Activated naive CD4-positive, alpha-beta T cell treated with anti-CD3 and anti-CD28 coated beads for 36 hours (primary cell): ENCODE results near the gene SHROOM3. TPM values are rescaled to one million over a fixed set of nuclear protein-coding genes. Genes with fewer than 3 reads are reported as not detected.

Source experiments
- CTCF ChIA-PET: fragments of 350-600 bp; sonication (Branson Sonifier 250); formaldehyde crosslinking; loops from one replicate; lab custom pipeline; 2021; ENCODE audit warnings: antibody characterized with exemption; lab: Charles Lee
- DNase-seq: peaks from one replicate; pipeline ENCODE4 v3.0.0-alpha.2; 2020
- H3K27ac Mint-ChIP-seq: one replicate; pipeline ENCODE4 v1.8.0; 2021; ENCODE audit warnings: mild to moderate bottlenecking, mixed read lengths
- H3K27me3 Mint-ChIP-seq: one replicate; pipeline ENCODE4 v1.8.0; 2021; ENCODE audit warnings: low read depth, mixed read lengths
- H3K36me3 Mint-ChIP-seq: one replicate; pipeline ENCODE4 v1.8.0; 2021; ENCODE audit warnings: low read depth, mixed read lengths
- H3K4me1 Mint-ChIP-seq: one replicate; pipeline ENCODE4 v1.8.0; 2021; ENCODE audit warnings: low read depth, mixed read lengths
- H3K4me3 Mint-ChIP-seq: one replicate; pipeline ENCODE4 v1.8.0; 2021; ENCODE audit warnings: mild to moderate bottlenecking, moderate library complexity, mixed read lengths
- H3K9me3 Mint-ChIP-seq: one replicate; pipeline ENCODE4 v1.8.0; 2021; ENCODE audit warnings: mixed read lengths
- intact Hi-C: fragments of 100-400 bp; cut with micrococcal nuclease; formaldehyde crosslinking; loops from one replicate; pipeline ENCODE4 v1.15.1; 2023
- total RNA-seq, 2 experiments: library from RNA; stranded (reverse); gene quantifications; one replicate each; pipeline ENCODE4 v1.2.3, GENCODE V29; 2021

SHROOM3 gene
- total RNA-seq, 2 experiments from 2014 or later, result 0.12 to 0.21 TPM

GRCh38 chr4:76504613-76505465, 69.8 kb downstream of the SHROOM3 start:
- no peak overlapping the region for H3K4me3 Mint-ChIP-seq
- DNase-seq, result no peak
- no peaks in the 10 kb centered on the region for H3K36me3 Mint-ChIP-seq
- no peaks in the 10 kb centered on the region for H3K4me1 Mint-ChIP-seq
- intact Hi-C loops, result loop anchor here (1.0 to 10.0 kb wide), 4 partner anchors 74 to 510 kb away; partner anchors contain the start of gene SDAD1
- no peak overlapping the region for H3K27ac Mint-ChIP-seq
- CTCF ChIA-PET, result interaction anchor here (0.6 to 6.7 kb wide), 20 partner anchors 11 to 699 kb away, joined by 3 to 74 read pairs (median 4); partner anchors contain the start of genes FAM47E and STBD1
- H3K9me3 Mint-ChIP-seq, result no peaks in the 10 kb centered on the region
- H3K27me3 Mint-ChIP-seq, result peaks cover 13% of the 10 kb centered on the region

GRCh38 chr4:76511947-76512346, 76.9 kb downstream of the SHROOM3 start:
- Mint-ChIP-seq H3K9me3 (no peaks in the 10 kb centered on the region), H3K4me3 (no peak overlapping the region), H3K27me3 (peaks cover 2% of the 10 kb centered on the region), H3K27ac (no peak overlapping the region), H3K36me3 (no peaks in the 10 kb centered on the region), H3K4me1 (no peaks in the 10 kb centered on the region)
- no peak for DNase-seq
- intact Hi-C loops, result loop anchor here (1.0 to 5.0 kb wide), 4 partner anchors 236 to 845 kb away; no protein-coding TSS in a partner anchor
- CTCF ChIA-PET, result interaction anchor here (0.6 to 2.2 kb wide), 4 partner anchors 9 to 238 kb away, joined by 3 to 4 read pairs (median 4); no protein-coding TSS in a partner anchor

- H3K27me3 Mint-ChIP-seq, result peaks cover 3% of the 10 kb centered on the region
- CTCF ChIA-PET, result no interaction called here
- no peak overlapping the region for H3K4me3 Mint-ChIP-seq
- H3K4me1 Mint-ChIP-seq, result no peaks in the 10 kb centered on the region
- no peaks in the 10 kb centered on the region for H3K9me3 Mint-ChIP-seq
- H3K36me3 Mint-ChIP-seq, result no peaks in the 10 kb centered on the region
- no peak for DNase-seq
- intact Hi-C loops, result loop anchor here (5.0 kb wide), 1 partner anchor 844 kb away; no protein-coding TSS in a partner anchor
- H3K27ac Mint-ChIP-seq, result no peak overlapping the region
Observed at GRCh38 chr4:76513482-76513881, 78.5 kb downstream of the SHROOM3 start.

GRCh38 chr4:76514087-76514486, 79.1 kb downstream of the SHROOM3 start:
- Mint-ChIP-seq H3K9me3 (no peaks in the 10 kb centered on the region), H3K4me1 (no peaks in the 10 kb centered on the region), H3K4me3 (no peak overlapping the region), H3K27me3 (peaks cover 4% of the 10 kb centered on the region), H3K27ac (no peak overlapping the region), H3K36me3 (no peaks in the 10 kb centered on the region)
- no peak for DNase-seq
- CTCF ChIA-PET, result no interaction called here
- intact Hi-C loops, result loop anchor here (5.0 kb wide), 1 partner anchor 843 kb away; no protein-coding TSS in a partner anchor

GRCh38 chr4:76515975-76516843, 81.2 kb downstream of the SHROOM3 start:
- no peaks in the 10 kb centered on the region for H3K36me3 Mint-ChIP-seq
- H3K9me3 Mint-ChIP-seq, result no peaks in the 10 kb centered on the region
- intact Hi-C loops, result no loop called here
- CTCF ChIA-PET, result interaction anchor here (0.6 to 1.1 kb wide), 2 partner anchors 242 to 407 kb away, joined by 4 read pairs; no protein-coding TSS in a partner anchor
- peaks cover 4% of the 10 kb centered on the region for H3K27me3 Mint-ChIP-seq
- no peak overlapping the region for H3K4me3 Mint-ChIP-seq
- no peaks in the 10 kb centered on the region for H3K4me1 Mint-ChIP-seq
- no peak for DNase-seq
- H3K27ac Mint-ChIP-seq, result no peak overlapping the region

- peaks cover 4% of the 10 kb centered on the region for H3K27me3 Mint-ChIP-seq
- intact Hi-C loops, result no loop called here
- no peaks in the 10 kb centered on the region for H3K4me1 Mint-ChIP-seq
- no peak for DNase-seq
- H3K27ac Mint-ChIP-seq, result no peak overlapping the region
- no peaks in the 10 kb centered on the region for H3K9me3 Mint-ChIP-seq
- no peaks in the 10 kb centered on the region for H3K36me3 Mint-ChIP-seq
- H3K4me3 Mint-ChIP-seq, result no peak overlapping the region
- CTCF ChIA-PET, result interaction anchor here (0.5 to 0.7 kb wide), 3 partner anchors 562 to 616 kb away, joined by 3 to 5 read pairs (median 3); no protein-coding TSS in a partner anchor
Observed at GRCh38 chr4:76518241-76518640, 83.2 kb downstream of the SHROOM3 start.

- Mint-ChIP-seq H3K4me3 (no peak overlapping the region), H3K9me3 (no peaks in the 10 kb centered on the region), H3K27me3 (no peaks in the 10 kb centered on the region), H3K36me3 (no peaks in the 10 kb centered on the region), H3K27ac (no peak overlapping the region), H3K4me1 (no peaks in the 10 kb centered on the region)
- intact Hi-C loops, result no loop called here
- DNase-seq, result no peak
- CTCF ChIA-PET, result interaction anchor here (1.3 kb wide), 1 partner anchor 178 kb away, joined by 3 read pairs; no protein-coding TSS in a partner anchor
Observed at GRCh38 chr4:76523593-76523992, 88.6 kb downstream of the SHROOM3 start.

GRCh38 chr4:76525751-76526150, 90.7 kb downstream of the SHROOM3 start:
- Mint-ChIP-seq H3K27me3 (peaks cover 3% of the 10 kb centered on the region), H3K9me3 (no peaks in the 10 kb centered on the region), H3K27ac (no peak overlapping the region), H3K4me3 (no peak overlapping the region), H3K4me1 (no peaks in the 10 kb centered on the region), H3K36me3 (no peaks in the 10 kb centered on the region)
- CTCF ChIA-PET, result interaction anchor here (0.6 kb wide), 1 partner anchor 1865 kb away, joined by 3 read pairs; no protein-coding TSS in a partner anchor
- no peak for DNase-seq
- intact Hi-C loops, result no loop called here

- Mint-ChIP-seq H3K4me1 (no peaks in the 10 kb centered on the region), H3K9me3 (no peaks in the 10 kb centered on the region), H3K36me3 (no peaks in the 10 kb centered on the region), H3K27ac (no peak overlapping the region), H3K27me3 (peaks cover 3% of the 10 kb centered on the region), H3K4me3 (no peak overlapping the region)
- CTCF ChIA-PET, result no interaction called here
- DNase-seq, result no peak
- intact Hi-C loops, result no loop called here
Observed at GRCh38 chr4:76526585-76526990, 91.6 kb downstream of the SHROOM3 start.

GRCh38 chr4:76527666-76528065, 92.6 kb downstream of the SHROOM3 start:
- no peaks in the 10 kb centered on the region for H3K4me1 Mint-ChIP-seq
- H3K36me3 Mint-ChIP-seq, result no peaks in the 10 kb centered on the region
- intact Hi-C loops, result no loop called here
- H3K27ac Mint-ChIP-seq, result no peak overlapping the region
- no peak overlapping the region for H3K4me3 Mint-ChIP-seq
- H3K27me3 Mint-ChIP-seq, result peaks cover 3% of the 10 kb centered on the region
- no peaks in the 10 kb centered on the region for H3K9me3 Mint-ChIP-seq
- CTCF ChIA-PET, result no interaction called here
- DNase-seq, result no peak

GRCh38 chr4:76531597-76531996, 96.6 kb downstream of the SHROOM3 start:
- DNase-seq, result no peak
- Mint-ChIP-seq H3K27me3 (peaks cover 3% of the 10 kb centered on the region), H3K4me3 (no peak overlapping the region), H3K36me3 (no peaks in the 10 kb centered on the region), H3K4me1 (no peaks in the 10 kb centered on the region), H3K27ac (no peak overlapping the region), H3K9me3 (no peaks in the 10 kb centered on the region)
- CTCF ChIA-PET, result no interaction called here
- intact Hi-C loops, result no loop called here

- no peak for DNase-seq
- CTCF ChIA-PET, result no interaction called here
- intact Hi-C loops, result no loop called here
- H3K27ac Mint-ChIP-seq, result no peak overlapping the region
- H3K4me1 Mint-ChIP-seq, result no peaks in the 10 kb centered on the region
- no peaks in the 10 kb centered on the region for H3K36me3 Mint-ChIP-seq
- peaks cover 3% of the 10 kb centered on the region for H3K27me3 Mint-ChIP-seq
- no peaks in the 10 kb centered on the region for H3K9me3 Mint-ChIP-seq
- no peak overlapping the region for H3K4me3 Mint-ChIP-seq
Observed at GRCh38 chr4:76532805-76533204, 97.8 kb downstream of the SHROOM3 start.
